Measurements from ENCODE around the gene TP53INP2.

The TP53INP2 gene

DNA sequence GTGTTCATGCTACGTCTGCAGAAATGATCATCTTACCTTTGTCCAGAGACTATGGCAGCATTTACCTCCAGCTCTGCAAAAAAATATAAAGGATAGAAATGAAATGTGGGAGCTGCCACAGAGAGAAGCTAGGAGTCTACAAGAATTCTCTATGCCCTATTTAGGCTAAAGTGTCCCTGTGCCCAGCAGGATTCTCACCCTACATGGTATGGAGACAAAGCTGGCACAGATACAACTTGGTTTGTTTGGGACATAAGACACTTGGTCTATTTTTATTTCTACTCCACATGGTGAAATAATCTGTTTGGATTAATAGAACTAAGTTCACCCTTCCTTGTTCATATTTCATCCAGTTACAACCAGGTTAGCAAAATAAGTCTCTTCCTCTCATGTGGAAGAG lies 28.4 kb downstream of the TP53INP2 start:
- no peak for DNase-seq

GRCh38 chr20:34736106-34736735 lies 32.1 kb downstream of the TP53INP2 start:
- DNase-seq = no peak

DNA sequence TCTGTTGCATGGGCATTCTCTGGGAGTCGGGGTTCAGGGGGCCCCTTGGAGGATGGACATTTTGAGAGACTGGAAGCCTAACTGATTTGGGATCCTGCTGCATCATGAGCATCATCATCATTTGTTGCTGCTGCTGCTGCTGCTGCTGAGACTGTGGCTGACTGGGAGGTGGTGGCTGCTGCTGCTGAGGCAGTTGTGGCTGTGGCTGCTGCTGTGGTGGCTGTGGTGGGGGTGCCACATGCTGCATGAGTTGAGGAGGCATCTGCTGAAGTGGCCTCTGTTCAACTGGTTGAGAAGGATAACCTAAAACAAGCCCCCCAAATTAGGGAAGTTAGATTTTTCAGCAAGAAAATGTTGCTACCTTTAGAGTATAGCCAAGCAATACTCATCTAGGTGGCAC lies 38.9 kb downstream of the TP53INP2 start:
- no peak for DNase-seq

DNA sequence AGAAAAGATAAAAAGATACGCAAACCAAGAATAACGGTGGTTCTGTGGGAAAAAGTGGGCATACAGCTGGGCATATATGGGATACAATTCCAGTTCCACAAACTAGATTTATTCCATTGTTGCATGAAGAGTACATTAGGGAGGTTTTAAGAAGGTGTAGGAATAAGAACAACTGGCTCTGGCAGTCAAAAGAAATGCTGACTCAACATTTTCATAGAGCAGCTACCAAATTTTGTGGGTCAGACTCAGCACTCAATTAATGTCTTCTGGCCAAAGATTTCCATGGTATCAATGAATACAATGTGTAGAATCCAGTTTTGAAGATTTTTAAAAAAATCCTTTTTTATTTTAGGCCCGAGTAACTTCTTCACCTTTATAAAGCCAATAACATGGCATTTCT lies 40.2 kb downstream of the TP53INP2 start:
- no peak for DNase-seq

DNA sequence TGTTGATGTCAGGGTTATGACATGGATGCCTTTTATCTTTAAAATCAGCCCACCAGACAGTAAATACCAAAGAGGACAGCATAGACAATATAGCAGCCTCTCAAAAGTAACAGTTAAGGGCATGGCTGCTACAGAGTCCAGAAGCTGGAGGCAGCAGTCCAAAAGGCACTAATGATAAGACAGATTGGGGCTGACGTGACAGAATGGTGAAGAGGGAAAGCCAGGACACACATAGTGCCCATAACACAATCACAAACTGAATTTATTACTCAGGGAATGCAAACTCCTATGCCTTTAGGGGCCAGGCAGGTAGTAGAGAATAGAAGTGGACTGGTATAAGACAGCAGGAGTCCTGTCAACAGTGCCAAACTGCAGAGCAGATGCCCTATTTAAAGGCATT lies 40.7 kb downstream of the TP53INP2 start:
- DNase-seq = no peak

GRCh38 chr20:34746674-34747073 lies 42.5 kb downstream of the TP53INP2 start:
- DNase-seq = no peak

- DNase-seq = peak; percentile 15
Measured at GRCh38 chr20:34747479-34747878, 43.3 kb downstream of the TP53INP2 start.

DNA sequence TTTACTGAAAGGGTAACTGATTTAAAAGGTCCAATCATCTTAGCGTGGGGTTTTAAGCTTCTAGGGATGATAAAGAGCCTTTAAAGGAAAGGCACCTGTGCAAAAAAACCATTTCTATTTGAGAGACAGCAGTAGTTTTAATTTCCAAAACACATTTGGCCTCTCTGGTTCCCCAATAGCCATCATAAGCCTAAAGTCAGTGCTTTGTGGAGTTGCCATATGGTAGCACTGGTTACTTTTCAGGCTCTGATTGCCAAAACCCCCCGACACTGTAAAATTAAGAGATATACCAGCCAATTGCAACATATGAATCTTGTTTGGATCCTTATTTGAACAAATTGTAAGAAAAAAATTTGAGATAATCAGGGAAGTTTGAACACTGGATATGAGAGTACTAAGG lies 44.6 kb downstream of the TP53INP2 start:
- no peak for DNase-seq

DNA sequence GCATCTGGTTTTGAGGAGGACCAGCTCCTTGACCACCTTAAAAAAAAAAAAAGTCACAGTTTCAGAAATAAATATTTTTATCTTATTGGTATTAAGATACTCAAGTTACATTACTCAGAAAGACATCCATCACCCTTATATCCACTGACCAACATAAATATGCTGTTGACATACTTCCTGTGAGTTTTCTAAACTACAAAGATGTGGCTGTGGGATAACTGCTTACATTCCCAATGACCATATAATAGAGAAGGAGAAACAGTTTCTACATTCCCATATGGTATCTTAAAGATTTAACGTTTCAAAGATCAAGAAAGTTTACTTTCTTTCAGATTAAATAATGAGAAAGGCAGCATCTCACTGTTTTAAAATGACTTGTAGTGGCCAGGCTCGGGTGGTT lies 46.3 kb downstream of the TP53INP2 start:
- no peak for DNase-seq

- no peak for DNase-seq
Measured at GRCh38 chr20:34751453-34751852, 47.3 kb downstream of the TP53INP2 start.

DNA sequence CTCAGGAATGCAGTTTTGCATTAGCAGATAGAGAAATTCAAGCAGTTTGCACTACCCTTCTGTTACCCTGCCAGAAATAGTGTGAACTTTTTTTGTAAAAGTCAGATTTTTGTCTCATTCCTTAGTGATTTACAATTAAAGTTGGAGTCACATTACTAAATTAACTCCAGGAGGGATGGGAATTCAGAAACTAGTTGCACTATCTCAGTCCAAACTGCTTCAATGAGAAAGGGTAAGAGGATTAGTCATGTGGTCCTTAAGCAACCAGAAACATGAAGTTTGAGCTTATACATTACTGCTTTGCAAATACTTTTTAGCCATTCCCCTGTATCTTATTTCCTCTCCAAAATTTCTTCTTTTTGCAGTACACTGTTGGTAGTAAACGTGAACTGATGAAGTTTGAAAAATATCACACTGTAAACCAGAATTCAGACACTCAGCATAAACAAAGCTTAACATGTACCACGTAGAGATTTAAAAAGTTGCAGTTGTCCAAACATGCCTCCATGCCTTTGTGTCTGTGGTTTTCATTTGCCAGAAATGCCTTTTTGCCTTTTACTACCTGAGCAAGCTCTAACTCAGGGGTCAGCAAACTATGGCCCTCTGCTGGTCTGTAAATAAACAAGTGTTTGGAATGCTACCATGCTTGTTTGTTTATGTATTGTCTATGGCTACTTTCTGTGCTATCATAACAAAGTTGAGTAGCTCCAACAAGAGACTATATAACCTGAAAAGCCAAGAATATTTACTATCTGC lies 49.7 kb downstream of the TP53INP2 start:
- DNase-seq = no peak

DNA sequence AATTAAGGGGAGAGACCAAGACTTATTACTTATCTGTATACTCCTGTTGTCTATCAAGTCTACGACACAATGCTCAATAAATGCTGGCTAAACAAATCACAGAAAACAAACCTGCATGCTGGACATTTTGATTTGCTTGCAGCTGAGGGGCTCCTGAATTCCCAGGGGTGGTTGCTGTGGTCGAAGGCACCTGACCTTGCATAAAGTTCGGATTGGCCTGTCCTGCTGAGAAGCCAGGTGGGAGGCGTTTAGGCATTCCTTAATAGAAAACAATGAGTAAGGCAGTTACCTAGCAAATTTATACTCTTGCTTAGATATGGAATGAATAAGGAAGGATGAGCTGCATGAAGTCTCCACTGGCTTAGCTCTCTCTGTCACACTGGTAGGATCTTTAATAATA lies 50.5 kb downstream of the TP53INP2 start:
- no peak for DNase-seq

- DNase-seq = no peak
Measured at GRCh38 chr20:34755367-34755766, 51.2 kb downstream of the TP53INP2 start.

- no peak for DNase-seq
Measured at GRCh38 chr20:34762031-34762555, 57.9 kb downstream of the TP53INP2 start.

Data from activated CD4-positive, alpha-beta T cell treated with anti-CD3 and anti-CD28 coated beads, Interleukin-2, amount 50 U/mL, for 16 hours (primary cell).